ENCODE measurements around the gene GABRA5. TPM values are rescaled to one million over a fixed set of nuclear protein-coding genes. Genes with fewer than 3 reads are reported as not detected.

The GABRA5 gene
- total and polyA plus RNA-seq, 2 donors (not counting 1 experiment from before 2014, with no cell fraction given) = not detected

GRCh38 chr15:26831951-26832350, 34.9 kb upstream of the GABRA5 start:
- H3K27me3 Mint-ChIP-seq = no peaks in the 10 kb centered on the region
- ChIA-PET POLR2A (no interaction called here), CTCF (no interaction called here)
- Histone ChIP-seq H4K20me1 (ENCODE audit: control insufficient read depth, insufficient read depth, low read length, poor library complexity, severe bottlenecking) (no peaks in the 10 kb centered on the region), H3K27me3 (replicated peaks in 1 of 4; ENCODE audit: control extremely low read depth in 1 of 4, control insufficient read depth in 3 of 4, insufficient read depth in 4 of 4, low read length in 3 of 4) (no peaks in the 10 kb centered on the region), H3K4me2 (replicated peaks; ENCODE audit: low read depth, low read length, poor library complexity, severe bottlenecking) (no peak overlapping the region), H3K36me3 (replicated peaks in 1 of 2; ENCODE audit: control extremely low read depth in 1 of 2, control insufficient read depth in 1 of 2, extremely low read depth in 1 of 2, insufficient read depth in 2 of 2, low read length in 1 of 2) (no peaks in the 10 kb centered on the region), H3K4me1 (ENCODE audit: control insufficient read depth in 2 of 2, insufficient read depth in 2 of 2, low read length in 2 of 2) (no peaks in the 10 kb centered on the region), H3K9me3 (ENCODE audit: control extremely low read depth in 1 of 3, control insufficient read depth in 2 of 3, insufficient read depth in 1 of 3, low read length in 2 of 3) (peaks cover 0 to 6% (median 0%) of the 10 kb centered on the region in 3 donors), H3K79me2 (ENCODE audit: control insufficient read depth, insufficient read depth, low read length) (no peaks in the 10 kb centered on the region), H2AFZ (ENCODE audit: insufficient read depth, low read depth, low read length, poor library complexity, severe bottlenecking) (no peak overlapping the region), H3K4me3 (ENCODE audit: control extremely low read depth in 1 of 5, extremely low read depth in 1 of 5, insufficient read depth in 1 of 5, low read depth in 2 of 5, low read length in 4 of 5) (no peak overlapping the region), H3K9ac (ENCODE audit: low read length) (no peak overlapping the region), H3K27ac (ENCODE audit: low read length in 2 of 2) (no peak overlapping the region)
- ATAC-seq (ENCODE audit: low read depth) (no peak), DNase-seq (no peak)
- intact Hi-C loops (cut with micrococcal nuclease) = no loop called here
- no peak overlapping the region for H3K27ac Mint-ChIP-seq
- no peak overlapping the region for H3K4me3 Mint-ChIP-seq
- H3K4me1 Mint-ChIP-seq = no peaks in the 10 kb centered on the region
- no peaks in the 10 kb centered on the region for H3K9me3 Mint-ChIP-seq (ENCODE audit: insufficient read depth)
- TF ChIP-seq EZH2 (IDR thresholded peaks at IDR 0.05; ENCODE audit: borderline replicate concordance, insufficient read depth, low read depth, low read length, poor library complexity, severe bottlenecking) (no peak), CTCF (IDR thresholded peaks at IDR 0.05) (no peak)
- WGBS (ENCODE audit: insufficient coverage) = 76% methylated on average over 5 of the region's 7 CpGs

GRCh38 chr15:26838742-26839460, 28.0 kb upstream of the GABRA5 start:
- H3K36me3 ChIP-seq (replicated peaks in 1 of 2; ENCODE audit: control extremely low read depth in 1 of 2, control insufficient read depth in 1 of 2, extremely low read depth in 1 of 2, insufficient read depth in 2 of 2, low read length in 1 of 2) = no peaks in the 10 kb centered on the region
- POLR2A ChIA-PET = no interaction called here
- no peak overlapping the region for H3K9ac ChIP-seq (ENCODE audit: low read length)
- H3K9me3 ChIP-seq (ENCODE audit: control extremely low read depth in 1 of 3, control insufficient read depth in 2 of 3, insufficient read depth in 1 of 3, low read length in 2 of 3) = peaks cover 0 to 10% (median 0%) of the 10 kb centered on the region in 3 donors
- H2AFZ ChIP-seq (ENCODE audit: insufficient read depth, low read depth, low read length, poor library complexity, severe bottlenecking) = no peak overlapping the region
- H3K27ac Mint-ChIP-seq = no peak overlapping the region
- CTCF ChIA-PET = no interaction called here
- no peak overlapping the region for H3K4me2 ChIP-seq (replicated peaks; ENCODE audit: low read depth, low read length, poor library complexity, severe bottlenecking)
- H3K27me3 Mint-ChIP-seq = no peaks in the 10 kb centered on the region
- no peaks in the 10 kb centered on the region for H3K9me3 Mint-ChIP-seq (ENCODE audit: insufficient read depth)
- no peaks in the 10 kb centered on the region for H3K27me3 ChIP-seq (replicated peaks in 1 of 4; ENCODE audit: control extremely low read depth in 1 of 4, control insufficient read depth in 3 of 4, insufficient read depth in 4 of 4, low read length in 3 of 4)
- no peaks in the 10 kb centered on the region for H3K4me1 ChIP-seq (ENCODE audit: control insufficient read depth in 2 of 2, insufficient read depth in 2 of 2, low read length in 2 of 2)
- DNase-seq (no peak), ATAC-seq (ENCODE audit: low read depth) (no peak)
- intact Hi-C loops (cut with micrococcal nuclease) = no loop called here
- H3K79me2 ChIP-seq (ENCODE audit: control insufficient read depth, insufficient read depth, low read length) = no peaks in the 10 kb centered on the region
- 52% methylated on average over 21 of the region's 26 CpGs for WGBS (ENCODE audit: insufficient coverage)
- H3K27ac ChIP-seq (ENCODE audit: low read length in 2 of 2) = no peak overlapping the region
- TF ChIP-seq CTCF (IDR thresholded peaks at IDR 0.05) (no peak), EZH2 (IDR thresholded peaks at IDR 0.05; ENCODE audit: borderline replicate concordance, insufficient read depth, low read depth, low read length, poor library complexity, severe bottlenecking) (no peak)
- no peak overlapping the region for H3K4me3 ChIP-seq (ENCODE audit: control extremely low read depth in 1 of 5, extremely low read depth in 1 of 5, insufficient read depth in 1 of 5, low read depth in 2 of 5, low read length in 4 of 5)
- no peaks in the 10 kb centered on the region for H3K4me1 Mint-ChIP-seq
- no peaks in the 10 kb centered on the region for H4K20me1 ChIP-seq (ENCODE audit: control insufficient read depth, insufficient read depth, low read length, poor library complexity, severe bottlenecking)
- H3K4me3 Mint-ChIP-seq = no peak overlapping the region

Data from B cell (primary cell).